Lung (tissue), 12 donors: ENCODE data around the gene SULF2. TPM values are rescaled to one million over a fixed set of nuclear protein-coding genes. Genes with fewer than 3 reads are reported as not detected.

Experiments used
- ATAC-seq: fragments of 200-7000 bp; cut with Tn5 transposase; one replicate; pipeline ENCODE4 v1.9.1; 2020; ENCODE audit warnings: moderate number of reproducible peaks; ENCODE audit not compliant: insufficient read depth, low FRiP score
- DNase-seq, 3 donors: peaks; one replicate each; pipeline ENCODE4 v3.0.0-alpha.2; 2013 to 2017
- H3K27ac ChIP-seq, 2 donors: one replicate each; pipeline ENCODE4 v1.5.1; 2013; ENCODE audit warnings: mild to moderate bottlenecking in 2 of 2, moderate library complexity in 2 of 2, control low read depth in 1 of 2, inconsistent platforms in 1 of 2, low read depth in 1 of 2, low read length in 1 of 2
- H3K27me3 ChIP-seq, 3 donors: one replicate each; pipeline ENCODE4 v1.5.1; 2013; ENCODE audit warnings: low read length in 2 of 3; ENCODE audit not compliant: control insufficient read depth in 3 of 3, insufficient read depth in 3 of 3
- H3K36me3 ChIP-seq, 4 donors: one replicate each; pipeline ENCODE4 v1.5.1; 2013; ENCODE audit warnings: low read length in 4 of 4, mild to moderate bottlenecking in 1 of 4, moderate library complexity in 1 of 4; ENCODE audit not compliant: control insufficient read depth in 4 of 4, insufficient read depth in 4 of 4
- H3K4me1 ChIP-seq, 5 donors: one replicate each; pipeline ENCODE4 v1.5.1; 2013; ENCODE audit warnings: low read length in 5 of 5, mild to moderate bottlenecking in 2 of 5, moderate library complexity in 1 of 5; ENCODE audit not compliant: control insufficient read depth in 5 of 5, insufficient read depth in 5 of 5
- H3K4me3 ChIP-seq: one replicate; pipeline ENCODE4 v1.5.1; 2013; ENCODE audit warnings: mild to moderate bottlenecking, control low read depth, moderate library complexity
- H3K9ac ChIP-seq, 2 donors: one replicate each; pipeline ENCODE4 v1.5.1; 2013; ENCODE audit warnings: low read length in 2 of 2, control low read depth in 1 of 2; ENCODE audit not compliant: insufficient read depth in 1 of 2
- H3K9me3 ChIP-seq, 4 donors: one replicate each; pipeline ENCODE4 v1.5.1; 2013; ENCODE audit warnings: low read length in 3 of 4, mild to moderate bottlenecking in 1 of 4, moderate library complexity in 1 of 4; ENCODE audit not compliant: control insufficient read depth in 4 of 4, insufficient read depth in 3 of 4
- CTCF ChIP-seq: IDR thresholded peaks from 2 replicates; pipeline ENCODE4 v1.5.1; 2012; ENCODE audit warnings: mild to moderate bottlenecking; ENCODE audit errors: control extremely low read depth, extremely low read depth
- WGBS, 2 donors: extraction: QIAGEN DNeasy Blood & Tissue Kit; methylation state at CpG; one replicate each; pipeline ENCODE4 v1.1.7; 2013; 5-methylcytosine and 5-hydroxymethylcytosine counted together
- polyA plus RNA-seq, 2 donors: library from polyadenylated mRNA; stranded (reverse); fragments of 200-250 nt; gene quantifications; one replicate each; pipeline ENCODE4 v1.2.1, GENCODE V29; 2013
- total RNA-seq, 2 donors: library from RNA; depleted of rRNA in 1 of 2; stranded (reverse); fragments of >200 nt in 1 of 2; gene quantifications; one replicate each; pipeline ENCODE4 v1.2.1, GENCODE V29; 2014 to 2021
- donor health status: control.
- donor health status: control.
- donor health status: Bipolar disorder and iron deficiency.
- donor health status: healthy.
- donor health status: DM: yes; HTN: yes; CAD: no.

SULF2 gene
- total and polyA plus RNA-seq, 4 donors = 17.7 to 42.4 (median 23.6) TPM

- no peak for TF ChIP-seq CTCF
- DNase-seq (no peak), ATAC-seq (no peak)
- H3K9me3 ChIP-seq = no peaks in the 10 kb centered on the region
- H3K4me1 ChIP-seq = peaks cover 0 to 14% (median 11%) of the 10 kb centered on the region in 5 donors
- H3K36me3 ChIP-seq = no peaks in the 10 kb centered on the region
- no peaks in the 10 kb centered on the region for H3K27me3 ChIP-seq
- WGBS, 2 donors = 89 to 91% methylated on average over 6 of the region's 6 CpGs
- H3K4me3 ChIP-seq = no peak overlapping the region
- no peak overlapping the region for H3K9ac ChIP-seq
- H3K27ac ChIP-seq = peak overlapping the region in 1 of 2 donors; percentile 4
Measured at GRCh38 chr20:47680804-47681529, 104.3 kb downstream of the SULF2 start.

- Histone ChIP-seq H3K27me3 (no peaks in the 10 kb centered on the region), H3K36me3 (no peaks in the 10 kb centered on the region), H3K4me3 (no peak overlapping the region), H3K27ac (no peak overlapping the region), H3K9me3 (no peaks in the 10 kb centered on the region), H3K4me1 (peaks cover 0 to 14% (median 11%) of the 10 kb centered on the region in 5 donors), H3K9ac (no peak overlapping the region)
- no peak for TF ChIP-seq CTCF
- WGBS, 2 donors = 94 to 95% methylated on average over 4 of the region's 4 CpGs
- ATAC-seq (no peak), DNase-seq (peak in 1 of 3 donors; percentile 8)
Measured at GRCh38 chr20:47679462-47679861, 105.8 kb downstream of the SULF2 start.

DNA sequence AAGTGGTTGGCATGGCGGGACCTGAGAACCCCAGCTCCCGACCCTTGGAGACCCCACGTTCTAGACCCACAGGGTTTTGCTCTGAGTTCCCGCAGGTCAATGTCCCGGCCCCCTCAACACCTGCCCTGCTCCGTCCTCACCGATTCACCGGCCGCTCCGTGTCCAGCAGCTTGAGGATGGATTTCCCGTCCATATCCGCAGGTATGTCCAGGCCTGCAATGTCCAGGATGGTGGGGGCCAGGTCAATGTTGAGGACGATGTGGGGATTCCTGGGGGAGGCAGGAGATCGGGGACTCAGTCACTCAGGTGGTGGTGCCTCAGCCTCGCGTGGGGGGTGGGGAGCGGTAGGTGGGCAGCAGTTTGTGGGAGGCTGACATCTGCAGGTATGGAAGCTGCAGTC is 106.7 kb downstream of the SULF2 start:
- TF ChIP-seq CTCF = no peak
- H3K27me3 ChIP-seq = no peaks in the 10 kb centered on the region
- DNase-seq (peak in 1 of 3 donors; percentile 2), ATAC-seq (no peak)
- no peak overlapping the region for H3K4me3 ChIP-seq
- H3K36me3 ChIP-seq = no peaks in the 10 kb centered on the region
- no peak overlapping the region for H3K27ac ChIP-seq
- H3K9ac ChIP-seq = no peak overlapping the region
- peaks cover 0 to 14% (median 11%) of the 10 kb centered on the region in 5 donors for H3K4me1 ChIP-seq
- 94 to 97% methylated on average over 17 of the region's 17 CpGs for WGBS, 2 donors
- H3K9me3 ChIP-seq = no peaks in the 10 kb centered on the region
